Measurements from ENCODE around the gene SLC44A3. TPM values are rescaled to one million over a fixed set of nuclear protein-coding genes. Genes with fewer than 3 reads are reported as not detected.

The SLC44A3 gene
- total and polyA plus RNA-seq, 3 donors from 2014 or later, result 2.7 to 6.4 (median 3.4) TPM

DNA sequence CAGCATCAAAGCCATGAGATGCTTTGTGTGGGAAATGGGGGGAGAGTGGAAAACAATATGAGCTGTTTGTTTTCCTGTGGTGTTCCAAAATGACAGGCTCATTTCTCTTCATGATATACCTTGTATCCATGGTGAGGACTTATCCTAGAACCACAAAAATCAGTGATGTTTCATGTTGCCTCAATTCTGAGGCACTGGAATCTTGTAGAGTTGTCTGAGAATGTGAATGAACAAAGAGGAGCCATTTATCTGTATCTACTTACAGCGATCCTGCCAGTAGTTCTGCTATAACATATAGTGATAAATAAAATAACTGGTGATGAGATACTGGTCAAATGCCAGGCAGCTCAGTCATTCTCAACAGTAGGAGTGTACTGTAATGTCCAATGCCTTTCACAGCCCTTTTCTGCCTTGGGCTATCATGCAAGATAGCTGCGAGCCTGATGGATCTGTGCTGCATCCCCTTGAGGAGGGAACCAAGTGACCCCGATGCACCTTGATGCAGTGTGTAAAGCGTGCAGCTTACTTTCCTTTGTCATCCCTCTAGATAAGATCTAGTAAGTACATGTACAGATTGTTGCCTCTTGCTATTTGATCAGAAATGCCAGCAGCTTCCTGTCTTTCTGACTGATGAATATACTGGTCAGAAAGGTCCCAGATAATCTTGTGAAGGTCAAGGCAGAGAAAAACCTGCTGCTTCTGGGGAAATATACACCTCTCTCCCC is 52.8 kb downstream of the SLC44A3 start:
- 62 to 72% methylated on average over 4 of the region's 4 CpGs for WGBS, 2 donors
- no peak overlapping the region for H3K27ac ChIP-seq

DNA sequence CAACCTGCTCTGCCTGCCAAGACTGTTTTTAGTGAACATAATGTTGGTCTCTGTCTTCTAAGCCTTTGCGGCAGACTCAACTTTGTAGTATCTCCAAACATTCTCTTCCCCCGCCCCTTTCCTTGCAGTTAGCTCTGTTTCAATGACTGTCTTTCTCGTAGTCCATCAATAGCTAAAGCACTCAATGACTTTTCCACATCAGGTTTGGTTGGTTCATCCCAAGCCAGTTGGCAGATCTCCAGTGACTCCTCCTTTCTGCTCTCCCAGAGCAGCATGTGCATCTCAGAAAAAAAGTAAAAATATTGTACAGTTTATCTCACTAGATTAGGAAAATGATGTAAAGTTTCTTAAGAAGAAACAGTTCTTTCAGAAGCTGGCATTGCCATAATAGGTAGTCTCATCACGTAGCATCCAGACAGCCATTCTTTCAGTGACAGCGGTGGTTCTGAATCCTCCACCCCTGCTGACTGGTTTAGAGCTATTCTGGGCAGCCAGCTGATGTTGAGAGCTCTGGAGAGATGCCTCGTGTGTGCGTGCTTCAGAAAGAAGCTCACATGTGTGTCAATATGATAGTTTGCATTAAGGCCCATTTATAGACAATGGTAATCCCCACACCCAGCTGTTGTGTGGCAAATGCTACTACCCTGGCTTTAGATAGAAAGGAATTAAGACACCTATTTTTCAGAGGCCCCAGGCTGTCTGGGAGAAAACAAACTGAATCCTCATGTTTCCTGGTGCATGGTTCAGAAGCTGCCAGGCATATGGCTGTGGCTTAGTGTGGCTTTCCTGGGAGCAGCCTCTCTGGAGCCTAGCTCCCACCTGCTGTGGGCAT is 53.6 kb downstream of the SLC44A3 start:
- Histone ChIP-seq H3K27ac (peak overlapping the region in 1 of 2 donors; percentile 39), H3K36me3 (ENCODE audit: low read depth, missing control alignments) (no peaks in the 10 kb centered on the region), H3K4me3 (no peak overlapping the region), H3K27me3 (no peaks in the 10 kb centered on the region), H3K4me1 (peaks cover 10% of the 10 kb centered on the region), H3K9me3 (no peaks in the 10 kb centered on the region)
- 48 to 62% methylated on average over 7 of the region's 7 CpGs for WGBS, 2 donors
- intact Hi-C loops (cut with DNase I; ENCODE audit: low total_unique reads), result no loop called here
- TF ChIP-seq, protein P1, sequence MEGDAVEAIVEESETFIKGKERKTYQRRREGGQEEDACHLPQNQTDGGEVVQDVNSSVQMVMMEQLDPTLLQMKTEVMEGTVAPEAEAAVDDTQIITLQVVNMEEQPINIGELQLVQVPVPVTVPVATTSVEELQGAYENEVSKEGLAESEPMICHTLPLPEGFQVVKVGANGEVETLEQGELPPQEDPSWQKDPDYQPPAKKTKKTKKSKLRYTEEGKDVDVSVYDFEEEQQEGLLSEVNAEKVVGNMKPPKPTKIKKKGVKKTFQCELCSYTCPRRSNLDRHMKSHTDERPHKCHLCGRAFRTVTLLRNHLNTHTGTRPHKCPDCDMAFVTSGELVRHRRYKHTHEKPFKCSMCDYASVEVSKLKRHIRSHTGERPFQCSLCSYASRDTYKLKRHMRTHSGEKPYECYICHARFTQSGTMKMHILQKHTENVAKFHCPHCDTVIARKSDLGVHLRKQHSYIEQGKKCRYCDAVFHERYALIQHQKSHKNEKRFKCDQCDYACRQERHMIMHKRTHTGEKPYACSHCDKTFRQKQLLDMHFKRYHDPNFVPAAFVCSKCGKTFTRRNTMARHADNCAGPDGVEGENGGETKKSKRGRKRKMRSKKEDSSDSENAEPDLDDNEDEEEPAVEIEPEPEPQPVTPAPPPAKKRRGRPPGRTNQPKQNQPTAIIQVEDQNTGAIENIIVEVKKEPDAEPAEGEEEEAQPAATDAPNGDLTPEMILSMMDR (IDR thresholded peaks at IDR 0.05), result no peak
- TF ChIP-seq POLR2A (IDR thresholded peaks at IDR 0.05), result no peak
- DNase-seq, result peak; percentile 65

More for the DNA sequence above, 52.8 kb downstream of the SLC44A3 start:
- peaks cover 10% of the 10 kb centered on the region for H3K4me1 ChIP-seq
- no peaks in the 10 kb centered on the region for H3K27me3 ChIP-seq
- DNase-seq, result no peak
- intact Hi-C loops (cut with DNase I; ENCODE audit: low total_unique reads), result no loop called here
- no peaks in the 10 kb centered on the region for H3K9me3 ChIP-seq
- TF ChIP-seq POLR2A (IDR thresholded peaks at IDR 0.05), result no peak
- TF ChIP-seq, protein P1 (IDR thresholded peaks at IDR 0.05), result no peak
- no peaks in the 10 kb centered on the region for H3K36me3 ChIP-seq (ENCODE audit: low read depth, missing control alignments)
- H3K4me3 ChIP-seq, result no peak overlapping the region

DNA sequence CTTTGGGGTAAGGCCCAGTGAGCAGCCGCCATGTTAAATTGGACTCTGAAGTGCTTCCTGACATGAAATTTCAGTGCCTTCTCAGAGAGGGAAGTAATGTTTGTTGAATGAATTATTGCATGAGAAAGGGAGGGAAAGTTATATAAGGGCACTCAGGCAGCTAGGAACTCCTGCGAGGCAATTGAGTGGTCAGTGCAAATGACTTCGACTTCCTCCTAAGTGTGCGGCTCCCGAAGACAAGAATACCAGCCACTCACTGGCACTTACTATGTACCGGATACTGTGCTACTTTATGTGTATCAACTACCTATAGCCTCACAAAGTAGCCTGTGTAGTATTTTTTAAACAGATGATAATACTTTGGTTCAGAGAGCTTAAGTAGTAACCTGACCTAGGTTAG is 54.3 kb downstream of the SLC44A3 start:
- Histone ChIP-seq H3K27me3 (no peaks in the 10 kb centered on the region), H3K4me1 (peaks cover 10% of the 10 kb centered on the region), H3K27ac (no peak overlapping the region), H3K4me3 (no peak overlapping the region), H3K36me3 (ENCODE audit: low read depth, missing control alignments) (no peaks in the 10 kb centered on the region), H3K9me3 (no peaks in the 10 kb centered on the region)
- no peak for TF ChIP-seq POLR2A (IDR thresholded peaks at IDR 0.05)
- TF ChIP-seq, protein P1 (IDR thresholded peaks at IDR 0.05), result no peak
- 95 to 96% methylated on average over 6 of the region's 6 CpGs for WGBS, 2 donors
- intact Hi-C loops (cut with DNase I; ENCODE audit: low total_unique reads), result no loop called here
- no peak for DNase-seq

DNA sequence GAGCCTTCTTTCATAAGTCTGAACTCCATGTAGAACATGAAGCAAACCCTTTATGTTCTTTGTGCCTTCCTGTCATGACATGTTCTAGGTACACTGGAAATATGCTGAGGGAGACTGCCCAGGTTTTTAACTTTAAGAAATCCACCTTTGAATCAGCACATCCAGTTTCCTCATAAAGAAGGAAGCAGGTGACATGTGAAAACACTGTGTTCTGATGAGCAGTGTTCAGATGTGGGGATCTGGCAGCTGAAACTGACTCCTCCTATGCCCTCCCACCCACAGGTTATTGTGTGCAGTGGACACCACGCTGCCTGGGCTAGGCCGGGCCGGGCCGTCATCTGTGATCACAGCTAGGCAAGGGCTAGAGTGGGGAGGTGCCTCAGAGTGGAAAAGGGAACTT is 55.6 kb downstream of the SLC44A3 start:
- H3K27ac ChIP-seq, result no peak overlapping the region
- 72 to 78% methylated on average over 4 of the region's 4 CpGs for WGBS, 2 donors
- H3K36me3 ChIP-seq (ENCODE audit: low read depth, missing control alignments), result no peaks in the 10 kb centered on the region
- no peak overlapping the region for H3K4me3 ChIP-seq
- no peaks in the 10 kb centered on the region for H3K27me3 ChIP-seq
- H3K4me1 ChIP-seq, result peaks cover 10% of the 10 kb centered on the region
- no peaks in the 10 kb centered on the region for H3K9me3 ChIP-seq
- DNase-seq, result no peak
- intact Hi-C loops (cut with DNase I; ENCODE audit: low total_unique reads), result no loop called here
- no peak for TF ChIP-seq POLR2A (IDR thresholded peaks at IDR 0.05)
- TF ChIP-seq, protein P1 (IDR thresholded peaks at IDR 0.05), result no peak
